CD14-positive monocyte (primary cell): ENCODE data around the gene TMED10. TPM values are rescaled to one million over a fixed set of nuclear protein-coding genes. Genes with fewer than 3 reads are reported as not detected.
"Not testable (repeated sequence)": the region's sequence is repeated elsewhere in the genome, so short reads cannot be mapped to it uniquely, and the experiment has no call there.

Experiments
- DNase-seq, 3 donors: peaks; one replicate each; pipeline ENCODE4 v3.0.0-alpha.2; 2011 to 2022
- H2AFZ ChIP-seq: 2 replicates; pipeline ENCODE4 v1.6.0; 2012; ENCODE audit warnings: mild to moderate bottlenecking, low read depth, low read length, inconsistent platforms; ENCODE audit not compliant: insufficient read depth, poor library complexity, severe bottlenecking
- H3K27ac ChIP-seq, 2 donors: 1 replicate in 1 of 2; 2 replicates in 1 of 2; pipeline ENCODE4 v1.5.1; 2012 to 2013; ENCODE audit warnings: low read length in 2 of 2, control low read depth in 1 of 2, inconsistent platforms in 1 of 2, low read depth in 1 of 2, mild to moderate bottlenecking in 1 of 2
- H3K27me3 ChIP-seq, 2 donors: one replicate each; pipeline versions ENCODE4 v1.6.0 to v1.6.1; 2011 to 2013; ENCODE audit warnings: low read length in 2 of 2; ENCODE audit not compliant: control insufficient read depth in 2 of 2, insufficient read depth in 2 of 2
- H3K36me3 ChIP-seq, 2 donors: replicated peaks in 1 of 2; 1 replicate in 1 of 2; 2 replicates in 1 of 2; pipeline versions ENCODE4 v1.5.1 to v1.6.1; 2012 to 2013; ENCODE audit warnings: low read length in 2 of 2, control low read depth in 1 of 2, inconsistent platforms in 1 of 2, mild to moderate bottlenecking in 1 of 2; ENCODE audit not compliant: insufficient read depth in 2 of 2, control insufficient read depth in 1 of 2
- H3K4me1 ChIP-seq, 2 donors: 1 replicate in 1 of 2; 2 replicates in 1 of 2; pipeline versions ENCODE4 v1.5.1 to v1.6.1; 2012 to 2013; ENCODE audit warnings: low read length in 2 of 2, control low read depth in 1 of 2, inconsistent platforms in 1 of 2, mild to moderate bottlenecking in 1 of 2, moderate library complexity in 1 of 2; ENCODE audit not compliant: insufficient read depth in 2 of 2, control insufficient read depth in 1 of 2
- H3K4me2 ChIP-seq: replicated peaks from 2 replicates; pipeline ENCODE3; 2012; ENCODE audit warnings: low read length, moderate library complexity, mild to moderate bottlenecking; ENCODE audit not compliant: poor library complexity, severe bottlenecking; ENCODE audit errors: extremely low read depth
- H3K4me3 ChIP-seq, 3 experiments: fragments of 200-600 bp in 1 of 3; sonication (generic) in 1 of 3; replicated peaks in 1 of 3; 1 replicate in 2 of 3; 2 replicates in 1 of 3; pipeline ENCODE4 v1.5.1; 2011 to 2013; ENCODE audit warnings: low read length in 3 of 3, mild to moderate bottlenecking in 3 of 3, control low read depth in 2 of 3, low read depth in 2 of 3, inconsistent platforms in 1 of 3, moderate library complexity in 1 of 3
- H3K79me2 ChIP-seq: 2 replicates; pipeline ENCODE4 v1.6.0; 2012; ENCODE audit warnings: mild to moderate bottlenecking, control low read depth, inconsistent platforms, low read length, moderate library complexity; ENCODE audit not compliant: insufficient read depth
- H3K9ac ChIP-seq: 2 replicates; pipeline ENCODE4 v1.6.0; 2017; ENCODE audit warnings: low read length, mild to moderate bottlenecking; ENCODE audit not compliant: insufficient read depth, poor library complexity, severe bottlenecking
- H3K9me3 ChIP-seq, 2 donors: replicated peaks in 1 of 2; 1 replicate in 1 of 2; 2 replicates in 1 of 2; pipeline versions ENCODE4 v1.5.1 to v1.6.1; 2012 to 2013; ENCODE audit warnings: low read length in 2 of 2, control low read depth in 1 of 2; ENCODE audit not compliant: control insufficient read depth in 1 of 2, insufficient read depth in 1 of 2
- H4K20me1 ChIP-seq: 2 replicates; pipeline ENCODE4 v1.6.0; 2012; ENCODE audit warnings: mild to moderate bottlenecking, low read length, control low read depth, moderate library complexity; ENCODE audit not compliant: insufficient read depth
- H3K27ac Mint-ChIP-seq, 7 donors: one replicate each; pipeline ENCODE4 v1.8.0; 2020; ENCODE audit warnings: mild to moderate bottlenecking in 7 of 7, mixed read lengths in 7 of 7, moderate library complexity in 6 of 7, inconsistent platforms in 2 of 7
- H3K27me3 Mint-ChIP-seq, 3 donors: one replicate each; pipeline ENCODE4 v1.8.0; 2021 to 2022; ENCODE audit warnings: low read depth in 3 of 3, mild to moderate bottlenecking in 3 of 3, mixed read lengths in 3 of 3, moderate library complexity in 3 of 3, inconsistent platforms in 1 of 3
- H3K36me3 Mint-ChIP-seq, 2 donors: one replicate each; pipeline ENCODE4 v1.8.0; 2020; ENCODE audit warnings: mixed read lengths in 2 of 2, inconsistent platforms in 1 of 2, mild to moderate bottlenecking in 1 of 2
- H3K4me1 Mint-ChIP-seq: one replicate; pipeline ENCODE4 v1.8.0; 2020; ENCODE audit warnings: mild to moderate bottlenecking, mixed read lengths
- H3K4me3 Mint-ChIP-seq, 2 donors: one replicate each; pipeline ENCODE4 v1.8.0; 2020; ENCODE audit warnings: mild to moderate bottlenecking in 2 of 2, mixed read lengths in 2 of 2, moderate library complexity in 1 of 2
- H3K9me3 Mint-ChIP-seq, 7 donors: one replicate each; pipeline ENCODE4 v1.8.0; 2020 to 2022; ENCODE audit warnings: mixed read lengths in 7 of 7, mild to moderate bottlenecking in 6 of 7, moderate library complexity in 6 of 7, inconsistent platforms in 2 of 7
- WGBS: methylation state at CpG from one replicate; pipeline ENCODE4 v1.1.5; 2013; ENCODE audit warnings: missing lambda C conversion rate; ENCODE audit not compliant: insufficient coverage; 5-methylcytosine and 5-hydroxymethylcytosine counted together
- intact Hi-C, 2 donors: fragments of 100-400 bp; cut with micrococcal nuclease; formaldehyde crosslinking; loops; one replicate each; pipeline versions ENCODE4 v1.15.0 to v1.15.1; 2023
- polyA plus RNA-seq, 3 donors: library from polyadenylated mRNA; depleted of rRNA in 1 of 3; unstranded in 2 of 3; stranded (reverse) in 1 of 3; fragments of 300-500 nt in 2 of 3; fragments of >200 nt in 1 of 3; fragmentation: Illumina TruSeq in 2 of 3; gene quantifications; 1 replicate in 2 of 3; 2 replicates in 1 of 3; pipeline ENCODE4 v1.2.3, GENCODE V29; 2012 to 2021
- TF ChIP-seq, protein P1 (sequence below): fragments of 200-600 bp; IDR thresholded peaks from one replicate; pipeline ENCODE4 v1.8.0; 2022; ENCODE audit warnings: antibody characterized with exemption, mild to moderate bottlenecking

The TMED10 gene
- polyA plus RNA-seq, 3 donors = 98.5 to 243 (median 233) TPM

DNA sequence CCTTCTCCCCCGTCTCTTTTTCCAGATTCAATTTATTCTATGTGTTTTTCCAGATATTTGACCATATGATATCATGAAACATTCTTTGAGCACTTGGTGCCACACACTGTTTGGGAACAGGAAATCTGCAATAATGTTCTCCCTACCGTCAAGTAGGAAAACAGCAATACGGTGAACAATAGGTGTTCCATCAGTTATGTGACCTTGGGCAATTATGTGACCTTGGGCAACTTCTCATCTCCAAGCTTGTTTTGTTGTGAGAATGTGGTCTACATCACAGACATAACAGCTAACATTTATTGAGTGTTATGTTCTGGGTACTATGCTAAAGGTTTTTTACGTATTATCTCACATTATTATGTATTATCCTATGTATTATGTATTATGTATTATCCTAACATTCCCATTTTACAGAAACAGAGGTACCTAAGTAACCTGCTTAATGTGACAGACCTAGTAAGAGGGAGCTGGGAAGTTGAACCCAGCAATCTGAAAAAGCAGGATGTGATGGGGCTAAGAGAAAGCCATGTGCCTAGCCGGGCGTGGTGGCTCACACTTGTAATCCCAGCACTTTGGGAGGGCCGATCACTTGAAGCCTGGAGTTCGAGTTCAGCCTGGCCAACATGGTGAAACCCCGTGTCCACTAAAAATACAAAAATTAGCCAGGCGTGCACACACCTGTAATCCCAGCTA lies 48.4 kb downstream of the TMED10 start:
- intact Hi-C loops = loop anchor here in 1 of 2 donors (10.0 kb wide), 1 partner anchor 297 kb away; the partner anchor contains the start of gene JDP2
- no peaks in the 10 kb centered on the region for H3K27me3 ChIP-seq
- WGBS = 73% methylated on average over 5 of the region's 10 CpGs
- H2AFZ ChIP-seq = no peak overlapping the region
- H3K4me3 ChIP-seq = peak overlapping the region in 1 of 3 experiments; percentile 78
- no peaks in the 10 kb centered on the region for H3K9me3 Mint-ChIP-seq
- peak overlapping the region; percentile 97 to 99 (median 98) for H3K27ac Mint-ChIP-seq
- peaks cover 12 to 34% of the 10 kb centered on the region in 2 donors for H3K36me3 Mint-ChIP-seq
- H3K9ac ChIP-seq = no peak overlapping the region
- H3K36me3 ChIP-seq = peaks cover 2% of the 10 kb centered on the region in 2 donors
- peaks cover 73% of the 10 kb centered on the region for H3K79me2 ChIP-seq
- peak in 1 of 3 donors; percentile 30 for DNase-seq
- peaks cover 51% of the 10 kb centered on the region for H3K4me1 Mint-ChIP-seq
- no peaks in the 10 kb centered on the region for H3K27me3 Mint-ChIP-seq
- H3K27ac ChIP-seq = peak overlapping the region; percentile 91 to 97
- H3K4me3 Mint-ChIP-seq = peak overlapping the region; percentile 82 to 95
- H3K4me2 ChIP-seq = peak overlapping the region; percentile 86
- H3K4me1 ChIP-seq = peaks cover 44 to 54% of the 10 kb centered on the region in 2 donors
- H4K20me1 ChIP-seq = no peaks in the 10 kb centered on the region
- TF ChIP-seq, protein P1, sequence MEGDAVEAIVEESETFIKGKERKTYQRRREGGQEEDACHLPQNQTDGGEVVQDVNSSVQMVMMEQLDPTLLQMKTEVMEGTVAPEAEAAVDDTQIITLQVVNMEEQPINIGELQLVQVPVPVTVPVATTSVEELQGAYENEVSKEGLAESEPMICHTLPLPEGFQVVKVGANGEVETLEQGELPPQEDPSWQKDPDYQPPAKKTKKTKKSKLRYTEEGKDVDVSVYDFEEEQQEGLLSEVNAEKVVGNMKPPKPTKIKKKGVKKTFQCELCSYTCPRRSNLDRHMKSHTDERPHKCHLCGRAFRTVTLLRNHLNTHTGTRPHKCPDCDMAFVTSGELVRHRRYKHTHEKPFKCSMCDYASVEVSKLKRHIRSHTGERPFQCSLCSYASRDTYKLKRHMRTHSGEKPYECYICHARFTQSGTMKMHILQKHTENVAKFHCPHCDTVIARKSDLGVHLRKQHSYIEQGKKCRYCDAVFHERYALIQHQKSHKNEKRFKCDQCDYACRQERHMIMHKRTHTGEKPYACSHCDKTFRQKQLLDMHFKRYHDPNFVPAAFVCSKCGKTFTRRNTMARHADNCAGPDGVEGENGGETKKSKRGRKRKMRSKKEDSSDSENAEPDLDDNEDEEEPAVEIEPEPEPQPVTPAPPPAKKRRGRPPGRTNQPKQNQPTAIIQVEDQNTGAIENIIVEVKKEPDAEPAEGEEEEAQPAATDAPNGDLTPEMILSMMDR = no peak
- H3K9me3 ChIP-seq = no peaks in the 10 kb centered on the region

DNA sequence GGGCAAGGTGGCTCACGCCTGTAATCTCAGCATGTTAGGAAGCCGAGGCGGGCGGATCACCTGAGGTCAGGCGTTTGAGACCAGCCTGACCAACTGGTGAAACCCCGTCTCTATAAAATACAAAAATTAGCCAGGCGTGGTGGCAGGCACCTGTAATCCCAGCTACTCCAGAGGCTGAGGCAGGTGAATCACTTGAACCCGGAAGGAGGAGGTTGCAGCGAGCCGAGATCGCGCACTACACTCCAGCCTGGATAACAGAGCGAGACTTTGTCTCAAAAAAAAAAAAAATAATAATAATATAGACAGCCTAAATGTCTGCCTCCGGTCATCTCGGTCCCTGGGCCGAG lies 49.0 kb downstream of the TMED10 start:
- DNase-seq, H3K36me3 ChIP-seq: not testable (repeated sequence)
- 14% methylated on average over 8 of the region's 16 CpGs for WGBS

More for the DNA sequence above, 49.0 kb downstream of the TMED10 start:
- Histone ChIP-seq H3K4me1 (peaks cover 45 to 54% of the 10 kb centered on the region in 2 donors), H3K9ac (peak overlapping the region; percentile 88), H3K4me3 (peak overlapping the region; percentile 61 to 78 (median 62)), H2AFZ (peak overlapping the region; percentile 94), H3K27ac (peak overlapping the region; percentile 91 to 97), H3K4me2 (peak overlapping the region; percentile 86), H3K79me2 (peaks cover 73% of the 10 kb centered on the region)
- Mint-ChIP-seq H3K36me3 (peaks cover 8 to 28% of the 10 kb centered on the region in 2 donors), H3K4me3 (peak overlapping the region; percentile 82 to 95), H3K27ac (peak overlapping the region; percentile 97 to 99 (median 98)), H3K4me1 (peaks cover 46% of the 10 kb centered on the region)
- not testable (repeated sequence) for H3K27me3 ChIP-seq, H3K9me3 Mint-ChIP-seq, H3K27me3 Mint-ChIP-seq, H3K9me3 ChIP-seq, H4K20me1 ChIP-seq
- intact Hi-C loops = loop anchor here in 1 of 2 donors (10.0 kb wide), 1 partner anchor 297 kb away; the partner anchor contains the start of gene JDP2
